Amygdala (tissue), 56 donors: ENCODE measurements around the gene NEUROG1.

Source experiments
- DNase-seq, 56 donors: peaks; one replicate each; lab custom pipeline; 2025; lab: John Stamatoyannopoulos, UW

The NEUROG1 gene, protein sequence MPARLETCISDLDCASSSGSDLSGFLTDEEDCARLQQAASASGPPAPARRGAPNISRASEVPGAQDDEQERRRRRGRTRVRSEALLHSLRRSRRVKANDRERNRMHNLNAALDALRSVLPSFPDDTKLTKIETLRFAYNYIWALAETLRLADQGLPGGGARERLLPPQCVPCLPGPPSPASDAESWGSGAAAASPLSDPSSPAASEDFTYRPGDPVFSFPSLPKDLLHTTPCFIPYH

GRCh38 chr5:135535820-135536801 is at the start of gene NEUROG1:
Gene NEUROG1, minus strand, starts transcription at chr5:135535964. Its CDS starts 274 bp downstream, at chr5:135535690.
- DNase-seq, result peak in 5 of 56 donors; percentile 4 to 28 (median 9)

DNA sequence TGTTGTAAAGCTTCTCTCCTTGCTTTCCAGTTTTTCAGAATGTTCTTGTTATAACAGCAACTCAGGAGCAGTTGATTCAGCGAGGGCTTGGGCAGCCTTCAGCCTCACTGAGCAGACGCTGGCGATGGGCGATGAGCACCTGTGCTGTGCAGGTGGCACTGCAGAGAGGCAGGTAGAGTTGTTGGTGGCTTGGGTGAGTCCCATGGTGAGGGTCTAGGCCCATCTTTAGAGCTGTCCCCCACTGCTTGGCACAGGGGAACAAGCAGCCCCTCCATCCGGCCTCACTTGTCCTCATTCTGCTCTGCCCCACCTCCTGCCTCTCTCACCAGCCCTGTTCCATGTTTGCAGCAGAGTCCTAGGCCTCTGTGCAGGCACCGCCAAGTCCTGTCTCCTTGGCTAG is 49.2 kb upstream of the NEUROG1 start:
- no peak for DNase-seq

DNA sequence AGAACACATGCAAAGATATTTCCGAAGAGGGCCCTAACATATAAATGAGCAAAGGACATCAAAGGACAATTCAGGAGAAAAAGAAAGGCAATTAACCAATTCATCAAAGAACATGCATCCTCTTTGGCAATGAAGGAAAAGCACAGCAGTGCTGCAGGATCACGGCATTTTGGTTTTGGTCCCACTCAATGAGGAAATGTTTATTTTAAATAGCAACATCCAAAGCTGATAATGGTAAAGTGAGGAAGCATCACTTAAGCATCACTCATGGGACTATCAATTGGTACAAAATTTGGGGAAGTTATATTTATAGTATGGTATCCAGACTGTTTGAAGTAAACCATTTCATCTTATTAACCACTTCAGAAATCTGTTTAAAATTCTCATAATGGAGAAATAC is 48.5 kb upstream of the NEUROG1 start:
- no peak for DNase-seq

DNA sequence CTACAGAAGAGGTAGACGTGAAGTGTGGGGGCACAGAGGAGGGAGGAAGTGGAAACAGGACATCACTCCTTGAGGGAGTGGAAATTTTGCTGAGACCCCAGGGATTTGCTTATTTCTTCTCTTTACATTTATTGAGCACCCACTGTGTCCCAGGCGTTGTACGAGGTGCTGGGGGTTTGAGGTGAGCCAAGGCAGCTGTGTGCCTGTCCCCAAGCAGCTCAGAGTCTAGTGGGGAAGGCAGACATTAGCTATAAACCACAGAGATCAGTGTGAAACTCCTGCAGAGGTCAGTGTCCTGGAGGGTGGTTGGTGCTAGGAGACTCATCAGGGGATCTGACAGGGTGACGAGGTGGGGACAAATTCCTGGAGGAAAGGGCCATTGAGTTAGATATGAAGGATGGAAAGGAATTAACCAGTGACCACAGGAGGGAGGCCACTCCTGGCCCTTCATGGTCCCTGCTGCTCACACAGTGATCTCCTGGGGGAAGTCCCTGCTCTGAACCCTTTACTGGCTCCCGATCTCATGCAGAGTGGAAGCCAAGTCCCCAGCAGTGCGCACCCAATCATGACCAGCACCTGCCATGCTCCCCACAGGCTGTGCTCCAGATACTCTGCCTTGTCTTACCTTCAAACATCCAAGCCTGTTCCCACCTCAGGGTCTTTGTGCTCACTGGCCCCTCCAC is 46.5 kb upstream of the NEUROG1 start:
- no peak for DNase-seq

GRCh38 chr5:135578685-135579341 is 43.0 kb upstream of the NEUROG1 start, which contains the start of gene CXCL14:
Gene CXCL14, minus strand, starts transcription at chr5:135578991. Its CDS starts 213 bp downstream, at chr5:135578778.
- peak in 21 of 56 donors; percentile 7 to 52 (median 31) for DNase-seq

GRCh38 chr5:135578305-135578684 is 42.5 kb upstream of the NEUROG1 start:
- DNase-seq, result no peak

DNA sequence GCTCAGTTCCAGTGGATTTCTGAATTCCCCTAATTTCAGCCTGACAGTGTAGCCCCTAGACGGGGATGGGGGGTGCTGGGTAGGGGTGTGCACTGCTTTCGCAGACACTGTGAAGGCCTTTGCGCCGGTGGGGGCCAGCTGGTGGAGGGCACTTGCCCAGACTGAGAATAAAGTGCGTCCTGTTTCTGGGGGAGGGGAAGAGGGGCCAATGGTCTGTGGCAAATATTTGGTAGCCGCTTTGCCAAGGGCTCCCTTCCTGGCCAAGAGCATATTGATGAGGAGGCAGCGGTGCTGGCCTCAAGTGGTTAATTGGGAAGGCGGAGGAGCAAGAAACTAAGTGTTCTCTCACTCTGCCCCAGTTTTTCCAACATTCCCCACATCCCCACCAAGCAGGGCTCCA is 41.7 kb upstream of the NEUROG1 start:
- peak in 10 of 56 donors; percentile 11 to 46 (median 36) for DNase-seq

DNA sequence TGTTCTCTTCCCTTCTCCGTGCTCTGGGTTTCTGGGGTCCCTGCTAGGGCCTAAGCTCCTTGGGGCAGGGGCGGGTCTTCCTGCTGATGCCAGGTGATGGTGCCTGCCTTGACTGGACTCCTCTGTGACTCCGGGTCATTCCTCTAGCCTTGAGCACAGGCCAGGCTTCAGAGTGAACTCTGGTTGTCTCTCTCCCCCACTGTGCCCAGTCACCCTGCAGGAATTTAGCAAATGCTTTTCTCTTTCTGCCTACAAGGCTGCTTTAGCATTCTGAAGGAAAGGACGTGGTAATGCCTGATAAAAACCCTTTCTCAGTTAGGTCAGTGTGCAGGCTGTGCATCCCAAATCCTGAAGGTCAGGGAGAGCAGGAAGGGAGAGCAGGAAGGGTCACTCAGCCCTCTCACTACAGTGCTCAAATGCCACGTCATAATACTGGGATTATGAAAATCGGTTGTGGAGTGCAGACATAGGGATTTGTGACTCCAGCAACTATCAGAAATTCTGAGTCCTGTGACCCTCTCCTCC is 40.4 kb upstream of the NEUROG1 start:
- no peak for DNase-seq

DNA sequence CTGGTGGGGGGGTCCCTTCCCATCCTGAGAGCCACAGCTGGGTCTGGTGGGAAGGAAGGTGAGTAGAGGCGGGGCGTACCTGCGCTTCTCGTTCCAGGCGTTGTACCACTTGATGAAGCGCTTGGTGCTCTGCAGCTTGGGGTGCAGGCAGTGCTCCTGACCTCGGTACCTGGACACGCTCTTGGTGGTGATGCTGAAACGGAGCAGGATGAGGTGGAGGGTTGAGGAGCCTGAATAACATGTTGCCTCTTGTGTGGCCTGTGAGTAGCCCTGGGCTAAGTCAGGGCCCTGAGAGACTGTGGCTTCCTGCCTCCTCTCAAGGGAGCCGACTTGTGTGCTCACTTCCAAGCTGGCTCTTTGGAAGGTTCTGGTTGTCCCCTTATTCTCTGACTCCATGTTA is 38.7 kb upstream of the NEUROG1 start:
- no peak for DNase-seq

GRCh38 chr5:135571902-135572301 is 36.1 kb upstream of the NEUROG1 start:
- DNase-seq, result no peak

- no peak for DNase-seq
Observed at GRCh38 chr5:135571066-135571609, 35.4 kb upstream of the NEUROG1 start.

DNA sequence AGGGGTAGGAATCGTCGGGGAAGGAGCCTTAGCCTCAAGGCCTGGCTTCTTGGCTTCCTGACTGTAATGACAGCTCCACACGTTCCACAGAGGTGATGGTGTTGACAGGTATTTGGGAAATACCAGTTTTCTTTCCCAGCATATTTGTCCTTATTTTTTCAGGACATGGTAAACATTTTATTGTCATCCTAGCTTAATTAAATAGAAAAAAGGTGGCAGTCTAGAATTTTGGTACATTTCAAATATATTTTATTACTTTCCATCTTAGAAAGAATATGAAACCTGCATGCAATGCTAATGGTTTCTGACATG is 34.6 kb upstream of the NEUROG1 start:
- DNase-seq, result no peak

DNA sequence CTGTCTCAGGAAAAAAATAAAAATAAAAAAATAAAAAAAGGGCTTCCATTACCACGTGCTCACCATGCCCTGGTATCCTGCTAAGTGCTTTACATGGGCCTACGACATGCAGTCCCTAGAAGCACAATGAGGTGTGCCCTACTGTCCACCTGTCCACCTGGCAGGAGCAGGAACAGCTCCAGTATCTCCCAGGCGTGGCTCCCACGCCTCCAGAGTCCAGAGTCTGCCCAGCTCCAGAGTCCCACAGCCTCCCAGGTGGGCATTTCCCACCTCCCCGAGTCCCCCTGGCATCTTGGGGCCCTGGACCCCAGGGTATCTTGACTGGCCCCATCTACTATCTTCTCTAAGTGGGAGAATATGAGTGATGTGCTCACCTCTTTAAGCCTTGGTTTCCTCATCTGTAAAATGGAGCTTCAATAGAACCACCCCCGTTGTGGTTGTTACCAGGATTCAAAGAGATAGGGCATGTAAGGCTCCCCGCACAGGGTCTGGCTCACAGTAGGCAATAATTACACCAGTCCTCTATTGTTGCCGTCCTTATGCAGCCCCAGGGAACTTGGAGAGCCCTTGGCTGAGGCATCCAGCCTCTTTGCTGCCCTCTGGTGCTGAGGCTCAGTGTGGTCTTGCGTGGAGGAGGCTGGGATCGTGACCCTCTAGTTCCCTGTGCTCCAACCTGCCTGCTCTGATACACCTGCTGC is 34.1 kb upstream of the NEUROG1 start:
- DNase-seq, result peak in 7 of 56 donors; percentile 10 to 25 (median 17)

GRCh38 chr5:135568923-135569360 is 33.2 kb upstream of the NEUROG1 start:
- DNase-seq, result no peak

DNA sequence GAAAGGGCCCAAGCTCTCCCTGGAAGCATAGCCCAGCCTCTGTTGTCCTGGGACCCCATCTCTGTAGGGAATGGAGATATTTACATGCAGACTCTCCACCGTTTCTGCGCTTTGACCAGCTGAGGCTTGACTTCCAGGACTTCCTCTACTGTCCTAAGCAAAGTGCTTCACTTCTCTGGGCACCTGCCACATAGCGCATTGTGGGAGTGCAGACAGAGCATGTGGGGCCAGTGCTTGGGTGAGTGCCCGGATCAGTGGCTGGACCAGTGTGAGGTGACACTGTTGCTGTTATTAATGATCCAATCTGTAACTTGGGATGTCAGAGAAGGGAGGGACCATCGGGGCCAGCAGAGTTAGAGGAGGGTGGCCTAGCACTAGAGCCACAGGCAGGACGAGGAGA is 32.5 kb upstream of the NEUROG1 start:
- DNase-seq, result peak in 12 of 56 donors; percentile 7 to 47 (median 18)

- DNase-seq, result no peak
Observed at GRCh38 chr5:135567661-135568060, 31.9 kb upstream of the NEUROG1 start.

DNA sequence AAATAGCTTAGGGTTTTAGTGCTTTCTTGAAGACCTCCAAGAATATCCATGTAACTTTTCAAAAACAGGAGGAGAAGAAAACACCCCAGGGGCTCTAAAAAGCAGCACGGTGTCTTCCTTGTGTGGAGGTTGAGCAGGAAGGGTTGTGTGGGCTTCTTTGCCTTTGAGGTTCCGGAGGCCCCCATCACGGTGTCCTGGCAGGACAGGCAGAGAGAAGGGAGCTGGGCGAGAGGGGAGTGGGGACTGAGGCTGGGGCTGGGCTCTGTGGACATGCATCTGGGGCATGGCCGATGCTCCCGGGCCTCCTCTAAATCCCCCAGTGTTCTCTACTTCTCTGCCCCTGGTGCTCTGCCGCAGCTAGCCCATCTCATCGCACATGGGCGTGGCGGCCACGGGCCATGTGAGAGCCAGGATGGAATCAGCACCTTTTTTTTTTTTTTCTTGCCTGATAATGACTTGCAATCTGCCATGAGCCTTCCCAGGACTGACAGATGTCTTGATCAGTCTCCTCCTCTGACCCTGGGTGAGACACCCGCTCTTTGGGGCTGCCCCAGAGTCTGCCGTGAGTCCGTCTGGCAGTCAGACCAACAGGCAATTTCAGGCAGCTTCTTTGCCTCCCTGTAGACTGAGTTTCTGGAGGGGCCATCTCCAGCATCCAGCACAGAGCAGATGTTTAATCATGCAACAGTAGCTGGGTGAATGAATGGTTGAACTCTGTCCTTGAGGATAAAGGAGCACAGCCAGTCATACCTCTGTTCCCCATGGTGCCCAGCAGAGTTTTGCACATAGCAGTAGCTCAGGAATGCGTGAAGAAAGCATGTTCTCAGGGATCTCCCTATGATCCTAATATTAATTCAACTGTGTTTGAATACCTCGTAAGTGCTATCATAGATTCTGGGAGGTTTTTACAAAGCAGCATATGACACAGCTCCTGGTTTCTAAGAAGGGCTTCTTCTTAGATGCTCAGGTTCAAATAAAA is 30.9 kb upstream of the NEUROG1 start:
- DNase-seq, result no peak
